ENCODE results near the gene OBSCN.
"Not testable (repeated sequence)": the region's sequence is repeated elsewhere in the genome, so short reads cannot be mapped to it uniquely, and the experiment has no call there.

OBSCN gene

DNA sequence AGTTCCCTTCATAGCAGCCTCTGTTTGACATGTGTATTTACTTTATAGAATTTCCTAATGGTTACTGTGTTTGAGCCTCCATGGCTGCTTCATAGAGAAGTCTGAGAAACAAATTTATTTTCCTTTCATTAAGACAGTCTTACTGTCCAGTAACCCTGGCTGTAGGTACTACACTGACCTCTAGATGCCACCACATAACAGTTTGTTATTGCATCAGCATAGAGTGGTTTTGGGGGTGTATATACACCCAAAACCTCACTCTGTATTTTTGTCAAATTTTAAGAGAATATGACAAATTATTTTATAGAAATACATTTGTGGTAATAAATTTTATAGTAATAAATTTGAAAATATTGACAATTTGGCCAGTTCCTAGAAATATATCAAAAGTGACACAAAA is 57.3 kb downstream of the OBSCN start:
- no peak for DNase-seq

GRCh38 chr1:228267962-228268880 is 60.4 kb downstream of the OBSCN start:
- no peak for DNase-seq

- no peak for DNase-seq
These were observed 61.0 kb downstream of the OBSCN start for GRCh38 chr1:228268881-228269265.

GRCh38 chr1:228269431-228269830 is 61.6 kb downstream of the OBSCN start:
- DNase-seq = not testable (repeated sequence)

GRCh38 chr1:228270032-228270431 is 62.2 kb downstream of the OBSCN start:
- no peak for DNase-seq

GRCh38 chr1:228271701-228272251 is 63.9 kb downstream of the OBSCN start:
- no peak for DNase-seq

DNA sequence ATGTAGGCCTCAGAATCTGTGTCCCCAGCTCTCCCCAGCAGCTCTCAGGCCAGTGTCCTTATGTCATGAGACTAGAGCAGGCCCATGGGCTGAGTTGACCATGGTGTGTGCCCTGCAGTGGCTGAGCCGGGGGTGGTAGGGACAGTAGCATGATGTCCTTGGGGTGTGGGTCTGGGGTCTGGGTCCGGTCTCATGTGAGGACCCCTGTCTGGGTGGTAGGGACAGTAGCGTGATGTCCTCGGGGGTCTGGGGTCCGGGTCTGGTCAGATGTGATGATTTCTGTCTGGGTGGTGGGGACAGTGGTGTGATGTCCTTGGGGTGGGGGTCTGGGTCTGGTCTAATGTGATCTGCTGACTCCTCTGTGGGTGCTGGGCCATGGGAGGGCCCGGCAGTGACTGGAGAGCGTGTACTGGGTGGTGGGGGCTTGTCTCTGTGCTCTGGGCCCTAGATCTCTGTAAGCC is 64.5 kb downstream of the OBSCN start:
- DNase-seq = no peak

DNA sequence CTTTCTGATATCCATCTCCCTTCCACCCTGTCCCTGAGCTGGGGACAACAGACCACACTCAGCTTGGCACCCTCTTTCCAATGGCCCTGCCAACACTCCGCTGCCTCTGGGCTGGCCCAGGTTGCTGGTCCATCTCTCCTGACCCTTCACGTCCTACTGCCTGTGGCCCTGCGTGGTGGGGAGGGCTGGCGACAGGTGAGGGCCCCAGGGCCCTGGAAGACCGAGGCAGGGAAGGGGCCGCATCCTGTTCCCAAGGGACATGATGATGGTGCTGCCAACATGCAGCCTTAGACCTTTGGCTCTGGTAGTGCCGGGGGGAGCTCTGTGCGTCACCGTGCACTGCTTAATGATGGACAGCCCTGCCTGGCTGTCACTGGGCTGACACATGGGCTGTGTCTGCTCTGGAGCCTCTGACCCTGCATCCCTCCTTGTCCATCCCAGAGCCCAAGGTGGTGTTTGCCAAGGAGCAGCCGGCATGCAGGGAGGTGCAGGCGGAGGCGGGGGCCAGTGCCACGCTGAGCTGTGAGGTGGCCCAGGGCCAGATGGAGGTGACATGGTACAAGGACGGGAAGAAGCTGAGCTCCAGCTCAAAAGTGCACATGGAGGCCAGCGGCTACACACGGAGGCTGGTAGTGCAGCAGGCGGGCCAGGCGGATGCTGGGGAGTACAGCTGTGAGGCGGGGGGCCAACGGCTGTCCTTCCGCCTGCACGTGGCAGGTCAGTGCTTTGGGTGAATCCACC is 65.2 kb downstream of the OBSCN start:
- DNase-seq = no peak

- DNase-seq = no peak
These were observed 66.0 kb downstream of the OBSCN start for GRCh38 chr1:228273720-228274451.

- no peak for DNase-seq
These were observed 66.8 kb downstream of the OBSCN start for GRCh38 chr1:228274452-228275178.

- DNase-seq = no peak
These were observed 67.3 kb downstream of the OBSCN start for GRCh38 chr1:228275179-228275429.

DNA sequence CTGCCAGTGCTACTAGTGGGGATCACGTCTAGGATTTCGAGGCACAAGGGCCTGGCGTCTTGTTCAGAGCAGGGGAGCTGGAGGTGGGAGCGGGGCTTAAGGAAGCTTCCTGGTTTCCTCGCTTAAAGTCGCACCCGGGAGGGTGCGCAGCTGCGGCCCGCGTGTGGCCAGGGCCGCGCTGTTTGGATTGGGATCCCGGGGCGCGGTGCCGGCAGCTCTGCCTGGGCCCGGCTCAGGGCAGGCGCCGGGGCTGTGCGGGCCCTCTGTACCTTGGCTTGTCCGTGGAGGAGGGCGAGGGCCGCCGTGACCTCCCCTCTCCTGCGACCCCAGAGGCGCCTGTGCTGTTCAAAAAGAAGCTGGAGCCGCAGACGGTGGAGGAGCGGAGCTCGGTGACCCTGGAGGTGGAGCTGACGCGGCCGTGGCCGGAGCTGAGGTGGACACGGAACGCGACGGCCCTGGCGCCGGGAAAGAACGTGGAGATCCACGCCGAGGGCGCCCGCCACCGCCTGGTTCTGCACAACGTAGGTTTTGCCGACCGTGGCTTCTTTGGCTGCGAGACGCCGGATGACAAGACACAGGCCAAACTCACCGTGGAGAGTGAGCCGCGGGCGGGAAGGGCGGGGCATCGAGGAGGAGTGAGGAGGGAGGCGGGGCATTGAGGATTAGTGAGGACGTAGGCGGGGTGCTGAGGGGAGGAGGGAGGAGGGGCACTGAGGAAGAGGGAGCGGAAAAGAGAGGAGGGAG is 67.8 kb downstream of the OBSCN start:
- no peak for DNase-seq

GRCh38 chr1:228276174-228276831 is 68.5 kb downstream of the OBSCN start:
- no peak for DNase-seq

GRCh38 chr1:228276901-228277490 is 69.2 kb downstream of the OBSCN start:
- DNase-seq = no peak

DNA sequence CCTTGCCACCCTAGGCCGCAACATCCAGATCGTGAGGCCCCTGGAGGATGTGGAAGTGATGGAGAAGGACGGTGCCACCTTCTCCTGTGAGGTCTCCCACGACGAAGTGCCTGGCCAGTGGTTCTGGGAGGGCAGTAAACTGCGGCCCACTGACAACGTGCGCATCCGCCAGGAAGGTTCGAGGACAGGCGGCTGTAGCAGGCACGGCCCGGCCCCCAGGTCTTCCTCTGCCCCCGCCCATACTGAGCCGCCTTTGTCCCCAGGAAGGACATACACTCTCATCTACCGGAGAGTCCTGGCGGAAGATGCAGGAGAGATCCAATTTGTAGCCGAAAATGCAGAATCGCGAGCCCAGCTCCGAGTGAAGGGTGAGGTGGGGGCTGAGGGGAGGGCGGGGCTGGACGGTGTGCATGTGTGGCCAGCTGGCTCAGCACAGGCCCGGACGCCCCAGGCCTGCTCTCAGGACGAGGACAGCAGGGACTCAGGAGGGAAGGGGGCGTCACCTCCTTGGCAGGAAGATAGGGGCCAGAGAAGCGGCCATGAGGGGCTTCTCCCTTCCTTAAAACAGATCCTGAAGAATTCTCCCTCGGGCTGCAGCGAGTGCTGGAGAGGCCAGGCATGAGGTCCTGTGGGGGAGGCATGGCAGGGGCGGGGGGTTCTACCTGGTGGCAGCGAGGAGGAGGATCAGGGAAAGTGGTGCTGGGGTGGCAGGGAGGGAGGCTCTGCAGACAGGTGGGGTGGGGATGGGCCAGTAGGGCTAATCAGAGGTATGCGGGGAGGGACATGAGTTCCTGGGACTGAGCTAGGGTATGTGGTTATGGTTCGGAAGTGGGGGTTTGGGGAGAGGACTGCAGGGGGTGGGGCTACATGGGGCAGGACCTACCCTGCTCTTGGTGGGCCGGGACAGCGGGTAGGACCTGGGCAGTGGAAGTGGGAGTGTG is 69.9 kb downstream of the OBSCN start:
- DNase-seq = no peak

GRCh38 chr1:228278432-228278941 is 70.6 kb downstream of the OBSCN start:
- DNase-seq = no peak

- no peak for DNase-seq
These were observed 71.3 kb downstream of the OBSCN start for GRCh38 chr1:228279011-228279721.

DNA sequence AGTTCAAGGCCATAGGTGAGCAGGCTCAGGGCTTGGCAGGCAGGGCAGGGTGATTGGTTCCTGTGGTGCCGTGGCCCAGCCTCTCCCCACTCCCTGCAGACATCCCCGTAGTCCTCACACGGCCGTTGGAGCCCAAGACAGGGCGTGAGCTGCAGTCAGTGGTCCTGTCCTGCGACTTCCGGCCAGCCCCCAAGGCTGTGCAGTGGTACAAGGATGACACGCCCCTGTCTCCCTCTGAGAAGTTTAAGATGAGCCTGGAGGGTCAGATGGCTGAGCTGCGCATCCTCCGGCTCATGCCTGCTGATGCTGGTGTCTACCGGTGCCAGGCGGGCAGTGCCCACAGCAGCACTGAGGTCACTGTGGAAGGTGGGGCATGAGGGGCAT is 71.9 kb downstream of the OBSCN start:
- DNase-seq = no peak
